ENCODE measurements around the gene UROC1.

UROC1 gene

GRCh38 chr3:126439346-126439967, 78.1 kb downstream of the UROC1 start:
- no peak for DNase-seq

- no peak for DNase-seq
Measured at GRCh38 chr3:126438746-126439145, 78.8 kb downstream of the UROC1 start.

- no peak for DNase-seq
Measured at GRCh38 chr3:126438186-126438585, 79.4 kb downstream of the UROC1 start.

GRCh38 chr3:126436826-126437717, 80.5 kb downstream of the UROC1 start:
- no peak for DNase-seq

- no peak for DNase-seq
Measured at GRCh38 chr3:126435456-126436315, 81.9 kb downstream of the UROC1 start.

GRCh38 chr3:126434931-126435411, 82.6 kb downstream of the UROC1 start:
- no peak for DNase-seq

GRCh38 chr3:126434264-126434590, 83.3 kb downstream of the UROC1 start:
- DNase-seq = no peak

- no peak for DNase-seq
Measured at GRCh38 chr3:126433496-126434263, 83.9 kb downstream of the UROC1 start.

GRCh38 chr3:126433105-126433430, 84.5 kb downstream of the UROC1 start:
- no peak for DNase-seq

- no peak for DNase-seq
Measured at GRCh38 chr3:126432361-126433104, 85.0 kb downstream of the UROC1 start.
